GM12878 (cell line): ENCODE data around the gene RPRD1B.

Experiments used
- CEBPB ChIP-seq, 2 experiments: fragments of 150-350 bp in 1 of 2; IDR thresholded peaks; 2 replicates each; pipeline ENCODE4 v1.6.1; 2012 to 2014; ENCODE audit warnings: low read depth in 2 of 2, low read length in 2 of 2, borderline replicate concordance in 1 of 2, inconsistent platforms in 1 of 2
- SP1 ChIP-seq: IDR thresholded peaks from one replicate; pipeline ENCODE4 v1.6.1; 2011; ENCODE audit warnings: low read depth, low read length
- ZNF274 ChIP-seq: IDR thresholded peaks from one replicate; pipeline ENCODE4 v1.8.0; 2011; ENCODE audit not compliant: insufficient read length, insufficient read depth
- TF ChIP-seq, protein P1 (sequence below): IDR thresholded peaks from 2 replicates; pipeline ENCODE4 v1.6.1; 2012; ENCODE audit warnings: low read depth, low read length, improper control_type of control experiment
- TF ChIP-seq, protein P2 (sequence below): fragments of 450-650 bp; formaldehyde crosslinking; IDR thresholded peaks from 2 replicates; pipeline ENCODE4 v1.4.0; 2020; ENCODE audit warnings: mild to moderate bottlenecking, moderate library complexity
- TF ChIP-seq, protein P3 (sequence below), 3 experiments: IDR thresholded peaks in 2 of 3; conservative IDR thresholded peaks in 1 of 3; 2 replicates each; pipeline ENCODE4 v1.5.1; 2011; ENCODE audit warnings: low read depth in 3 of 3, low read length in 3 of 3, mild to moderate bottlenecking in 3 of 3, control low read depth in 2 of 3, moderate library complexity in 2 of 3, inconsistent platforms in 1 of 3, mixed read lengths in 1 of 3; ENCODE audit not compliant: control insufficient read depth in 2 of 3, insufficient read depth in 1 of 3; ENCODE audit errors: extremely low read depth in 1 of 3

DNA sequence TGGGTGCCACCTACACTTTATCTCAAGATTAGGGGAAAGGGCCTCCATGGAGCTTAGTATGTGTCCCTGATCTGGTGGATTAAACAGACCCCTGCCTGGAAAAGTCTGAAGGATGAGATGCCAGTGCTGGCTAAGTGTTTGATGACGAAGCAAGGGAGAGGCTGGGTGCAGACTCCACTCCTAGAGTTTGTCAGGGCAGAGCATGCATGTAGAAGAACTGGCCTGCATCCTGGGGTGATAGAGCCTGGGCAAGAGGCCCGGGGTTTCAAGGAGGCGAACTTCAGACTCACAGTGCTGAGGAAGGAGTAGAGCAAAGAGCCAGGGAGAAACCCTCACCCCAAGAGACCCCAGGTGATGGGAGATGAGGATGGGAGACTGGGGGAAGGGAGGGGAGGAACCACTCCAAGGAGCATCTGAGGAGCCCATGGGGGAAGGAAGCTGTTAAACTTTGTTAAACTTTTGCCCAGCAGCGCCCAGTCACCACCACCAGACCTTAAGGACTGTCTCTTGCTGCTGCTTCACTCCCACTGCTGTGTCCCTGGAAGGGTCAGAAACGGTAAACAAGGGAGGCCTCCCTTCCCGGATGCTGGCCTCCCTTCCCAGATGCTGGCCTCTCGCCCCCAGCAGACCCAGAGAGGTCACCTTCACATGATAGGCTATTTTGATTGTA lies 61.6 kb downstream of the RPRD1B start:
- TF ChIP-seq, protein P1, sequence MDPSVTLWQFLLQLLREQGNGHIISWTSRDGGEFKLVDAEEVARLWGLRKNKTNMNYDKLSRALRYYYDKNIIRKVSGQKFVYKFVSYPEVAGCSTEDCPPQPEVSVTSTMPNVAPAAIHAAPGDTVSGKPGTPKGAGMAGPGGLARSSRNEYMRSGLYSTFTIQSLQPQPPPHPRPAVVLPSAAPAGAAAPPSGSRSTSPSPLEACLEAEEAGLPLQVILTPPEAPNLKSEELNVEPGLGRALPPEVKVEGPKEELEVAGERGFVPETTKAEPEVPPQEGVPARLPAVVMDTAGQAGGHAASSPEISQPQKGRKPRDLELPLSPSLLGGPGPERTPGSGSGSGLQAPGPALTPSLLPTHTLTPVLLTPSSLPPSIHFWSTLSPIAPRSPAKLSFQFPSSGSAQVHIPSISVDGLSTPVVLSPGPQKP = no peak
- TF ChIP-seq, protein P2, sequence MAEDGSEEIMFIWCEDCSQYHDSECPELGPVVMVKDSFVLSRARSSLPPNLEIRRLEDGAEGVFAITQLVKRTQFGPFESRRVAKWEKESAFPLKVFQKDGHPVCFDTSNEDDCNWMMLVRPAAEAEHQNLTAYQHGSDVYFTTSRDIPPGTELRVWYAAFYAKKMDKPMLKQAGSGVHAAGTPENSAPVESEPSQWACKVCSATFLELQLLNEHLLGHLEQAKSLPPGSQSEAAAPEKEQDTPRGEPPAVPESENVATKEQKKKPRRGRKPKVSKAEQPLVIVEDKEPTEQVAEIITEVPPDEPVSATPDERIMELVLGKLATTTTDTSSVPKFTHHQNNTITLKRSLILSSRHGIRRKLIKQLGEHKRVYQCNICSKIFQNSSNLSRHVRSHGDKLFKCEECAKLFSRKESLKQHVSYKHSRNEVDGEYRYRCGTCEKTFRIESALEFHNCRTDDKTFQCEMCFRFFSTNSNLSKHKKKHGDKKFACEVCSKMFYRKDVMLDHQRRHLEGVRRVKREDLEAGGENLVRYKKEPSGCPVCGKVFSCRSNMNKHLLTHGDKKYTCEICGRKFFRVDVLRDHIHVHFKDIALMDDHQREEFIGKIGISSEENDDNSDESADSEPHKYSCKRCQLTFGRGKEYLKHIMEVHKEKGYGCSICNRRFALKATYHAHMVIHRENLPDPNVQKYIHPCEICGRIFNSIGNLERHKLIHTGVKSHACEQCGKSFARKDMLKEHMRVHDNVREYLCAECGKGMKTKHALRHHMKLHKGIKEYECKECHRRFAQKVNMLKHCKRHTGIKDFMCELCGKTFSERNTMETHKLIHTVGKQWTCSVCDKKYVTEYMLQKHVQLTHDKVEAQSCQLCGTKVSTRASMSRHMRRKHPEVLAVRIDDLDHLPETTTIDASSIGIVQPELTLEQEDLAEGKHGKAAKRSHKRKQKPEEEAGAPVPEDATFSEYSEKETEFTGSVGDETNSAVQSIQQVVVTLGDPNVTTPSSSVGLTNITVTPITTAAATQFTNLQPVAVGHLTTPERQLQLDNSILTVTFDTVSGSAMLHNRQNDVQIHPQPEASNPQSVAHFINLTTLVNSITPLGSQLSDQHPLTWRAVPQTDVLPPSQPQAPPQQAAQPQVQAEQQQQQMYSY (CRISPR knock-in tag) = no peak
- TF ChIP-seq CEBPB (IDR thresholded peaks at IDR 0.05; ENCODE audit: borderline replicate concordance in 1 of 2, low read depth in 2 of 2, low read length in 2 of 2) (no peak), ZNF274 (no peak), SP1 (no peak)
- TF ChIP-seq, protein P3, sequence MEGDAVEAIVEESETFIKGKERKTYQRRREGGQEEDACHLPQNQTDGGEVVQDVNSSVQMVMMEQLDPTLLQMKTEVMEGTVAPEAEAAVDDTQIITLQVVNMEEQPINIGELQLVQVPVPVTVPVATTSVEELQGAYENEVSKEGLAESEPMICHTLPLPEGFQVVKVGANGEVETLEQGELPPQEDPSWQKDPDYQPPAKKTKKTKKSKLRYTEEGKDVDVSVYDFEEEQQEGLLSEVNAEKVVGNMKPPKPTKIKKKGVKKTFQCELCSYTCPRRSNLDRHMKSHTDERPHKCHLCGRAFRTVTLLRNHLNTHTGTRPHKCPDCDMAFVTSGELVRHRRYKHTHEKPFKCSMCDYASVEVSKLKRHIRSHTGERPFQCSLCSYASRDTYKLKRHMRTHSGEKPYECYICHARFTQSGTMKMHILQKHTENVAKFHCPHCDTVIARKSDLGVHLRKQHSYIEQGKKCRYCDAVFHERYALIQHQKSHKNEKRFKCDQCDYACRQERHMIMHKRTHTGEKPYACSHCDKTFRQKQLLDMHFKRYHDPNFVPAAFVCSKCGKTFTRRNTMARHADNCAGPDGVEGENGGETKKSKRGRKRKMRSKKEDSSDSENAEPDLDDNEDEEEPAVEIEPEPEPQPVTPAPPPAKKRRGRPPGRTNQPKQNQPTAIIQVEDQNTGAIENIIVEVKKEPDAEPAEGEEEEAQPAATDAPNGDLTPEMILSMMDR (IDR thresholded peaks at IDR 0.05 in 2 of 3, conservative IDR thresholded peaks at IDR 0.05 in 1 of 3; ENCODE audit: control insufficient read depth in 2 of 3, extremely low read depth in 1 of 3, insufficient read depth in 1 of 3, low read depth in 3 of 3, low read length in 3 of 3) = no peak
